Activated gamma-delta T cell (primary cell): ENCODE data around the gene RBM46.

Experiments used
- DNase-seq: peaks from one replicate; lab custom pipeline; 2025; lab: John Stamatoyannopoulos, UW
- total RNA-seq, 2 donors: gene quantifications; one replicate each; lab custom pipeline; 2026; lab: John Stamatoyannopoulos, UW

Gene RBM46, protein sequence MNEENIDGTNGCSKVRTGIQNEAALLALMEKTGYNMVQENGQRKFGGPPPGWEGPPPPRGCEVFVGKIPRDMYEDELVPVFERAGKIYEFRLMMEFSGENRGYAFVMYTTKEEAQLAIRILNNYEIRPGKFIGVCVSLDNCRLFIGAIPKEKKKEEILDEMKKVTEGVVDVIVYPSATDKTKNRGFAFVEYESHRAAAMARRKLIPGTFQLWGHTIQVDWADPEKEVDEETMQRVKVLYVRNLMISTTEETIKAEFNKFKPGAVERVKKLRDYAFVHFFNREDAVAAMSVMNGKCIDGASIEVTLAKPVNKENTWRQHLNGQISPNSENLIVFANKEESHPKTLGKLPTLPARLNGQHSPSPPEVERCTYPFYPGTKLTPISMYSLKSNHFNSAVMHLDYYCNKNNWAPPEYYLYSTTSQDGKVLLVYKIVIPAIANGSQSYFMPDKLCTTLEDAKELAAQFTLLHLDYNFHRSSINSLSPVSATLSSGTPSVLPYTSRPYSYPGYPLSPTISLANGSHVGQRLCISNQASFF
- 0.04 to 0.10 reads per million in 2 donors for total RNA-seq

DNA sequence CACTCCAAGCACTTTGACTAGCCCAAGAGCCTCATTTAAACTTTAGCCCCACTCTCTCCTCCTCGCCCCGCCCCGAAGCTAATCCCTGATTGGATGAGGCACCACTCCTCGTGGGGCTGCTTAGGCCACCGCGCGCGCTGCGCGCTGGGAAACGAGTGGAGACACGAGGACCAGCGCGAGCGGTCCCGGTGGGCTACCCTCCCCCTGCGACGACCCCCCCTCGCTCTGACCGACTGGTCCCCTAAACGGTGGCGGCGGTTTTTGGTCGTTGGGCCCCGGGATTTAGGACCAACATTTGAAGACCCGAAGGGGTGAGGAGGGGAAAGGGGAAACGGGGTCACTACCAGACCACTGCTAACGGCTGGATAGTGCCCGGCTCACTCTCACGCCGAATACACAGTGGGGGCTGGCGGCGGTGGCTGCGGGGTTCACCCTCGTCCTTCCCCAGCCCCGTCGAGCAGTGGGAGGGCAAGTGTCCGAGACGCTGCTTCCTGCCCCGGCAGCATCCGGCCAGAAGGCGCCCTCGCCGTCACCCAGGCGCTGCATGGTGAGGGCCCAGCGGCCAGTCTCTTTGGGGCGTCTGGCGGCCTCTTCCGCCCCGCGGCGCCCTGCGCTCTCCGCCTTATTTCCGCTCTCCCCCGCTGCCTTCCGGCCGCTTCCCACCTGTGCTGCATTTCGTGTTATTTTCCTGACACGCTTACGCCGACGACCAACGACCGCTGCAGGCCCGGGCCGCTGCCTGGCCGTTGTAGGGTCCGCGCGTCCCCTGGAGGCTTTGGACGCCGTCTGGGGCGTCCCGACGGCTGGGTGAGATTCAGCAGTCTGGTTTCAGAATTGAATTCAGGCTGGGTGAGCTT is at the start of gene RBM46:
RBM46 (plus strand) TSS at position 147 of the 857 bp plus-strand sequence. CDS start 15,481 bp downstream, outside the sequence.
- DNase-seq: peak; percentile 12

DNA sequence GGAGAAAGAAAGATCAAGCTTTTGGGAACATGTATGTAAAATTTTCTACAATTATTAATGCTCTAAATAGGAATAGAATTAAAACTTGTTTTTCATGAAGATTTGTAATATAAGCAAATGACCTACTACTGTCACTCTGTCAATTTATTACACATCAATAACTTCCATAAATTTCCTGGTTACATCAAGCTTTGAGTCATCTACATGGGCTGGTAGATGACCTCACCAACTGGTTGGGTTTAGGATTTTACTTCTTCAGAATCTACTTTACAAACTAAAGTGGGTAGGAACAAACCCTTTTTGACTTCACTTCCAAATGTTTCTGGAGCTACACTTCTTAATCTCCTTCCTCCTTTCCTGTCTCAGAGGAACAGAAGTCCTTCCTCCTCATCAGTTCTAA is 49.3 kb upstream of the RBM46 start:
- no peak for DNase-seq

DNA sequence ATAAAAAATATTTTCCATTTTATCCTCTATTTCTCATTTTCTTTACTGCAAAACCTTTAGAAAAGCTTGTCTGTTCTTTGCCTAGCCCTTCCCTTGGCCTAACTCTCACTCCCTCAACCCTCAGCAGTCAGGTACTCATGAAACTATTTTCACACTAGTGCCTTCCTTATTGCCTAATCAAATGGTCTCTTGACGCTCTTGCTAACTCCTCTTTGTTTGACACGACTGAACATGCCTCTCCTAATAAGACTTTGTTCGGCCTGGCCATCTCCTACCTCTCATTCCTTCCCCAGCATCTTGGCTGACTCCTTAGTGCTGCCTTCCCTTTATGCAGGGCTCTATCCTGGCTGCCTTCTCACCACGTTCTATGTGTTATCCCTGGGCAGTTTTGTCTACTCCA is 48.4 kb upstream of the RBM46 start:
- no peak for DNase-seq

DNA sequence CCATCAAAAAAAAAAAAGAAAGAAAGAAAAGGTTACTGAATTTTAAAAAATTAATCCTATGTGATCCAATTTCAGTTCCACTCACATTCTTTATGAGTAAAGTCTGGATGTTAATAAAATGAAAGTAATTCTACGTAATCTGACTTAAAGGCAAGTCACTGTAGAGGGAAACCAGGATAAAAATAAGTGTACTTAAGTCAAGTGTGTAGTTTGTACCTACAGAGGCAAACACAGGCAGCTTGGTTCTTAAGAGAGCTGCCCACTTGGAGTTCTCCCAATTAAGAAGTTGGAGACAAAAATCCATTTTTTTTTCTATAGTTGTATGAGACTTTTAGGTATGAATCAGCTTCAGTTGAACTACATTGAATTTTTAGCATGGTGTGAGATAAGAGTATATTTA is 44.3 kb upstream of the RBM46 start:
- DNase-seq: no peak

DNA sequence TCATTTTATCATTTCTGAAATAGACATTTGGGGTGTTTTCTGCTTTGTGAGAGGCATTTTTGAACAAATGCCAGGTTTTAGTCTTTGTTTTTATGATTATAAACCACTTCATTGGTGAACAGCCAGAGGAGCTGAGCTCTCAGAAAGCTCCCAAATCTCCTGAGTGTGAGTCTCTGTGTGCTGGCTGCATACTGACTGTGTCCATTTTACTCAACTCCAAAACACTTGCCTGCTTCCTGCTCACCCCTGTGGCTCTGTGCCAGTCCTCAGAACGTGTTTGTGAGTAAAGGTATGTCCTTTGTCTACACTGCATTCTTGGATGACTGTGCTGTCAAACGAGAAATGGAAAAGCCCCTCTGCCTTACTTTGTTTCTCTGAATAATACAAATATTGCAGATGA is 42.6 kb upstream of the RBM46 start:
- no peak for DNase-seq

DNA sequence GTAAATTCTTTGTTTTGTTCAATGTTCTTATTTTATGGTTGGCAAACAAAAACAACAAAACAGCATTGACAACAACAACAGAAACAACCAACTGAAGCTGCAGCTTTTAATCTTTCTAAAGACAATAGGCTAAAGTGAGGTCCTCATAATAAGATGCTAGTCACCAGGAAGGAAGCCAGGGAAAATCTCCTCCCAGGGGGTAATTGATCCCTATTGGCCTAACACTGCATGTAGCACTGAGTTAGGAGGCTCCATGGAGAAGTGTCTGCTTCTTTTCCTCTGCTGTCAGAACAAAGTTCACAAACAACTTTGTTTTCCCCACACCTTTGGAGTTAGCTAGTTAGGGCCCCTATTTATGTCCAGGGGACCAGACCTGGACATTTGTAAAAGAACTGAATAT is 42.0 kb upstream of the RBM46 start:
- DNase-seq: no peak

DNA sequence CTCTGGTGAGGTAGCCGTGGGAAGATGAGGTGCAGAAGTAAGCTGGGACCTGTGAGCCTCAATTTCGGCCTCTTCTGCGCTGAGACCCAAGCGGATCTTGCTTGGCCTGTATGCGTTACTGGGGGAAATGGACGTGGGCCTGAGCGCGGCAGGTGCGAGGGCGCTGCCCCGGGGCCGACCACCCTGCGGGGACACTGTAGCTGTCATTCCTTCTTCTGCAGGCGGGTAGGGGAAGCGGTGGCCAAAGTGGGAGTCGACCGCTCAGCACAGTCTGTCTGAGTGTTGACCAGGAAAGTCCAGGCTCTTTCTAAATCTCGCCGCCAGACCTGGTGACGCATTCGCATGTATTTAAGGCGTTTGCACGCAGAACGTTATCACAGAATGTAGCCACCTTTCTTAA is 40.6 kb upstream of the RBM46 start:
- no peak for DNase-seq

DNA sequence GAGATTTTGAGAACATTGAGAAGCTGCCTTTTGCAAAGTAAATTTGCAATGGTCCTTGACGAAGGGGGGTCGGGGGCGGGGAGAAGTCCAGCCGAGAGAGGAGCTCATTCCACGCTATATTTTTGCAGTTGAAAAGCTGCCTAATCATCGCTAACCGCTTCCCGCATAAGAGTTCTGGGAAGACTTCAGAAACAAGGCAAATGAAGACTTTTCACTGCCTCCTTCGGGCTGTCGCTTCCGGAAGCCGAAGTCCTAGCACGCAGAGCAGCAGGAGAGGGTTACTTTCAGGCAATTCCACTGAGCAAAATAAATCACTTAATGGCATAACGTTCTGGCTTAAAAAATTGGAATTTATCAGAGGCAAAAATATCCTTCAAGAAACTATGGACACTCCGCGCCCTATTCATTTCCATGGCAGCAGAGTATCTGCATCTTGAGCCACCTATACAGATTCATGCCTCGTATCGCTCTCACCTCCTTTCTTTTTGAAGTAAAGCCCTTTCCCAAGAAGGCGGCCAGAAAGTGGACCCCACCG is 39.9 kb upstream of the RBM46 start:
- DNase-seq: no peak

DNA sequence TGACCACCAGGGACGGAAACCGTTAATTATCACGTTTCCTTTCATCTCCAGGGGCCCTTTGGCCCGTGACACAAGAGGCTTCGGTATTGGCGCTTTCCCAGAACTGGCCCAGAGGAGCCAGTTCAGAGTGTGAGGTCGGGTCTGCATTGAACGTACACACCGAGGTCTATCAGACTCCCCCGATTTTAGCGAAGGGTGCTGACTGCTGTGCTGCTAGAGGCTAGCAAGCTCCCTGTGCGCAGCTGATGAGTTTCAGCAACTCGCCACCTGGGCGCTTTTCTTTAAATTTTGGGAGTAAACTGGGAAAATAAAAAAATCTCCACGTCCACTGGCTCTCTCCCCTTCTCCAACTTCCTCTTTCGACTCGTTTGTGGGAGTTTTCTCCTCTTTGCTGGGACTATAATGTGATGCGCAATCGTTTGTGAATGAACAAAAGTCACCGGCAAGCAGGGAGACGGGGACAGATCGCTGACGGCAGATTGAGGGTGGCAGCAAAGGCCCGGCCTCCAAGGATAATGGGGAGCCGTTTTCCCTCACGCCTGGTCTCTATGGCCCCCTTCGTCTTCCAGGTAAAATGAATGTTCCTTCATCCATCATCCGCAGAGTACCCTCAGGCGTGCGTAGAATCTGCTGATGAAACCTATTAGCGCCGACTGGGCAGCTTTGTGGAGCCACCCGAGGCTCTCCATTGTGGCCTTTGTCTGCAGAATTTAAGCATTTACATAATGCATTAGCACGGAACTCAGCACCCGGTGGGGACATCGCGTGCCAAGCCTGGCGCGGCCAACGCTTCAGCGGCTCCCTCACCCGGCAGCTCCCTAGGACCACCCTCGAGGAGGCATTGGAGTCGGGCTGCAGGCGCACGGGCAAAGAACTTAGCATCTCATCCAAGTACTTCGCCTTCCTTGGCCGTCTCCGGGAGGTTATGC is 38.9 kb upstream of the RBM46 start:
- no peak for DNase-seq

DNA sequence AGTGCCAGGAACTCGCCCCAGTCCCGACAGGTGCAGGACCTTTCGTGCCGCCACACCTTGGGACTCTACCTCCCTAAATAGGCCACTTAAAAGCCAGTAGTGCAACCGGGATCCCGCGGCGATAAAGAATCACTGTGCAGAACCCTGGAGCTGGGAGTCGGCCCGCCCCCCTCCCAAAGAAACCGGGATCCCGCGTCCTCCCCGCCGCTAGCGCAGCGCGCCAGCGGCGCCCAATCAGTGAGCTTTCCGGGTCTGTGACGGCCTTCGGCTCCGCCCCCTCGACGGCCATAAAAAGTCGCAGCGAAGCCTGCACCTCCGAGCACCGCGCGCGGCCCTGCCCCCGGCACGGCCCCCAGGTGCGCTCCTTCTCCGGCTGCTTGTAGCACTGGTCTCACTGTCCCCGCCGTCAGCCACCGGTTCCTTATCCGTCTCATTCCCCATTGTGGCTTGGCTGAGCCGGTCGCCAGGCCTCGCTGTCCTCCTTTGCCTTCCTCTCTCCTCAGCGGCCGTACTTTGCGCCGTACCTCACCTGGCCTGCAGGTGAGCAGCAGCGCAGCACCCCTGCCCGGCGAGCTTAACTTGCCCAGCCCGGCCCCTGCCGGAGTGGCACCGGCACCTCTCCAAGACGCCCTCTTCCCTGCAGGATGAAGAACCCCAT is 37.3 kb upstream of the RBM46 start, which contains the start of gene LRAT:
LRAT (plus strand) TSS at position 318 of the 658 bp plus-strand sequence; CDS start at position 645, 327 bp downstream.
- peak; percentile 5 for DNase-seq

DNA sequence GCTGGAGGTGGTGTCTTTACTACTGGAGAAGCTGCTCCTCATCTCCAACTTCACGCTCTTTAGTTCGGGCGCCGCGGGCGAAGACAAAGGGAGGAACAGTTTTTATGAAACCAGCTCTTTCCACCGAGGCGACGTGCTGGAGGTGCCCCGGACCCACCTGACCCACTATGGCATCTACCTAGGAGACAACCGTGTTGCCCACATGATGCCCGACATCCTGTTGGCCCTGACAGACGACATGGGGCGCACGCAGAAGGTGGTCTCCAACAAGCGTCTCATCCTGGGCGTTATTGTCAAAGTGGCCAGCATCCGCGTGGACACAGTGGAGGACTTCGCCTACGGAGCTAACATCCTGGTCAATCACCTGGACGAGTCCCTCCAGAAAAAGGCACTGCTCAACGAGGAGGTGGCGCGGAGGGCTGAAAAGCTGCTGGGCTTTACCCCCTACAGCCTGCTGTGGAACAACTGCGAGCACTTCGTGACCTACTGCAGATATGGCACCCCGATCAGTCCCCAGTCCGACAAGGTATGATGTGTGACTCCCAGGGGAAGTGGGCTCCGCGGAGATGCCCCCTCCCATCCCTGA is 36.6 kb upstream of the RBM46 start:
- DNase-seq: no peak

DNA sequence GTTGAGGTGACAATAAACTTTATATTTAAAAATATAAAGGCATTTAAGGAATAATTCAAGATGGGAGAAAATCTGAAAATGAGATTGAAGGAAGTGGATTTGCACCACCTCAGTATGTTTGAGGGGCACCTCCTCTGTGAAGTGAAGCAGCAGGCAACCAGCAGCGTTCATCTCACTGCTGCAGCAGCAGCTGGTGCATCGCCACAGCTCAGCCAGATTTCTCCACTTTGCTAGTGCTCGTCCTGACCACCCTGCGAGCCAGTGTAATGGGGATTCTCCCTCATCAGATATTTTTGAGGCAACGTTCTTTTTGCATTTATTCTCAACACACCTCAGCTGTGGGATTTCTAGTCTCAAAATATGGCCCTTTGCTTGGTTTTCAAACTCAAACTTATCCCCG is 23.4 kb upstream of the RBM46 start:
- DNase-seq: no peak

DNA sequence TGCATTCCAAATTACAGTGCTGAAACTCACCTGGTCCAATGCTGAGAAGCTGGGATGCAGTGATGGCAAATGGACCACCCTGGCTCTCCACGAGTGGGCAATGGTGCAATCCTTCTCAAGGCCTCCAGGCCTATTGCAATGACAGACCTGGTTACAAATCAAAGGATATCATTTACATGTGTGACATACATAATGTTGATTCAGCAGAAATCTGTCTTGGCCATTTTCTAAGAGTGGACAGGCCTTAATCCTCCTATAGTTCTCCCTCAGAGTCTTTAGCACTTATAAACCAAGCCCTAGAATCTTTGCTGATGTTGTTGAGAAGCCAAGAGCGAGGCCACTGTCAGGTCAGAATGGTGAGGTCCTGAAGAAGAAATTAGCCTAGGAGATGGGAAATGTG is 20.2 kb upstream of the RBM46 start:
- DNase-seq: no peak

DNA sequence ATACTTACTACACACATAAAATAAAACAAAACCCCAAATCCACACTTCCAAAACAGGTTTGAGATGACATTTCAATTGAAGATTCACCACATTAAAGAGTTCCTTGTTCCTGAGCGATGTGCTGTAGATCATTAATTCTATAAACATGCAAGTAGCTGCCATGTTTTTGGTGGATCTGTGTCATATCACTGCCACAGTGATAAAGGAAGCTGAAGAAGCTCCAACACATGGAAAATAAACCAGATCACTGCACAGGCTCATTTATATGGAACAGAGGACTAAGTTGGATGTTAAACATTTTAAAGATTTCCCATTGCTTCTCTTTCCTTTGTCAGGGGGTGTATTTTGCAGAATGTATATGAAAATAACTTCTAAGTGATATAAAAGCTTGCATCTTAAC is 2.8 kb upstream of the RBM46 start:
- DNase-seq: no peak

DNA sequence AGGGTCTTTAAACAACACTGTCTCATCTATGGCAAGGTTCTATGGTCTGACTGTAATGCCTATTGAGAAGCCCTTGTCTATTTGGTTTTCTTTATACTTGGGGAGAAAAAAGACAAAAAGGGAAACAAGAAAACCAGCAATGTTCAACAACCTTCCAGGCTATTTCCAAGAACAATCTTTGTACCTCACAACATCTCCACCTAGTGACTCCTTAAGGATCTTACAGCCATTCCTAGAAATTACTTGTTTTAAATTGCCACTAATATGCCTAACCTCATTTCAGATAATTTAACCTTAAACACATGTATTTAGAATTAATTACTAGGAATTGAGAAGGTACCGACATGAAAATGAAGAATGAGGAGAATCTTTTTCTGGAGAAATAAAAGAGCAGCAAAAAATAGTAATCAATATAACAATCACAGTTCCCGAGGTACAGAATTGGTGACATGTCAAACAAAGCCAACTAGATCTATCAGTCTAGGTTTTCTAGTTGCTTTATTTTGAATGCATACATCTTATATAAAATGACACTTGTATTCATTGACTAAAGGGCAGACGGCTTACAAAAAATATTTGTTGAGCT is 1.6 kb upstream of the RBM46 start:
- DNase-seq: no peak

DNA sequence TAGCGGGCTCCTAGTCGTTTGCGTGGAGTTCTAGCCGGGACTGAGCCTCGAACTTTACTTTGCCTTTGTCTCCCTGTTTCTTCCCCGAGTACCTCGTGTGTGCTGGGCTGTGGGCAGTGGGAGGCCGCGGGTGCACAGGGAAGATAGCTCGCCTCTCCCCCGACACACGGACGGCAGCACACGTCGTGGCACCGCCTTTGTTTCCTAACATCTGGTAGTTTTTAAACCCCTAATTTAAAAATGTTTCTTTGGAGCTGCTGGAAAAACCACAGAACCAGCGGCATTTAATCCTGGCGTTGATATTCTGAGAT is 866 bp downstream of the RBM46 start:
- no peak for DNase-seq

DNA sequence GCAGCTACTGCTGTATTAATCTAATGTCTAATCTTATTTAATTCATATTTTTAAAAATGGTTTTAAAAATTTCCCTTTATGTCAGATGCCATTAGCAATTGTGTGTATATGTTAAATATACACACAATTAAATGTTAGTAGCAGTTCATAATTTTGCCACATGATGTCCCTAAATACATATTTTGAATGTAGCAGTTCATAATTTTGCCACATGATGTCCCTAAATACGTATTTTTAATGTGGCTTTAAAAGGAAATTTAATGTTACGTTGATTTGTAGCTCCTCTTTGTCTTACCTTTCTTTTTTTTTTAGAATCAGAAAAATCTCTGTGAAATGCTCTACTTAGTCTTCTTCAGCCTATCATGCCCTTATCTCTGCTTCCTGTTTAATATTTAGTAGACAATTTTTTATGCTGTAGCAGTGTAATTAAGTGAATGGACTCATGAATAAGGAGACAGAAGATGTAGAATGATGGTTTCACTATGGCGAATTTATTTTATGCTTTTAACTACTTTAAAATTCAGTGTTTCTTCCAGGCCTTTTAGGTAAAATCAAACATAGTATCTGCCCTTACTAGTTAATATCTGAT is 26.1 kb downstream of the RBM46 start:
- DNase-seq: no peak

DNA sequence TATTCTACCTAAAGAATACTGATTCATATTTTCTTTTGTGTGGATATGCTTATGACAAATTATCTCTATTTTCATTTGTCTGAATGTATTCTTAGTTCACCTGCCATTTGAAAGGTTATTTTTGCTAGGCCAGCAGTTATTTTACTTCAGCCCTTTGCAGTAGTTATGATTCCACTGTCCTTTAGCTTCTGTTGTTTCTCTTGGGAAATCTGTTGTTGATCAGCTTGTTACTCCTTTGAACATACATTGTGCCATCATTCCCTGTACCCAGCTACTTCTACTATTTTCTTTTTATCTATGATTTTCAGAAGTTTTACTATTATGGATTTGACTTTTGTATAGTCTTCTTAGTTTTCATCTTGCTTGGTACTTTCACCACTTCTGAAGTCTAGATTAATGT is 37.2 kb downstream of the RBM46 start:
- no peak for DNase-seq

DNA sequence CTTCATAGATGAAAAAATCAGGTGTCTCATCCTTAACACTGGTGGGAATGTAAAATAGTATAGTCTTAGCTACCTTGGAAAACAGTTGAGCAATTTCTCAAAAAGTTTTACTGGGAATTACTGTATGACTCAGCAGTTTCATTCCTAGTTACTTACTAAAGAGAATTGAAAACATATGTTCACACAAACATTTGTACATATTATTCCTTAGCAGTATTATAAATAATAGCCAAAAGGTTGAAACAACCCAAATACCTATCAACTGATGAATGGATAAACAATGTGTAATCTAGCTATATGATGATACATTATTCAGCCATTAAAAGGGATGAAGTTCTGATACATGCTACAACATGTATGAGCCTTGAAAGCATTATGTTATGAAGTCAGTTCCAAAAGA is 41.7 kb downstream of the RBM46 start:
- no peak for DNase-seq

DNA sequence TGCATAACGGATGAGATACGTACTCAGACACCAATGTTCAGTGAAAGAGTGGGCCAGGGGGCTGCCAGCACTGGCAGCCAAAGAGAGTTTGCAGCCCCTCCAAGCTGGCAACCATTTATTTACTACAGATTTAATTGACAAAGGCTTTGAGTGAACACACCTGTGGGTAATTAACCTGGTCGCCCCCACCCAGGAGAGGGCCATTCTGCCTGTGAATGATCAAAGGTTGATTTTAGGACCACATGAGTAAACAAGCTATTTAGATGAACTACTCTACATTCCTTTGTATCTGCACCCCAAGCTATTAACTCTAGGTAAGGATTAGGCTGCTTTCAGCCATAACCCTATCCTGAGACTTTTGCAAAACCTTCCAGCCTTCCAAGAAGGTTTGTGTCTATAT is 55.0 kb downstream of the RBM46 start:
- DNase-seq: no peak
